GM21367 (cell line): ENCODE data around the gene ZNF141.
A peak's percentile ranks its signal among the peaks of the same experiment; 100 is the strongest.
"Not testable (repeated sequence)": the region's sequence is repeated elsewhere in the genome, so short reads cannot be mapped to it uniquely, and the experiment has no call there.

Experiments
- ATAC-seq: cut with Tn5 transposase; IDR thresholded peaks from one replicate; pipeline ENCODE4 v1.9.1; 2021; ENCODE audit not compliant: unreplicated experiment

ZNF141 gene

DNA sequence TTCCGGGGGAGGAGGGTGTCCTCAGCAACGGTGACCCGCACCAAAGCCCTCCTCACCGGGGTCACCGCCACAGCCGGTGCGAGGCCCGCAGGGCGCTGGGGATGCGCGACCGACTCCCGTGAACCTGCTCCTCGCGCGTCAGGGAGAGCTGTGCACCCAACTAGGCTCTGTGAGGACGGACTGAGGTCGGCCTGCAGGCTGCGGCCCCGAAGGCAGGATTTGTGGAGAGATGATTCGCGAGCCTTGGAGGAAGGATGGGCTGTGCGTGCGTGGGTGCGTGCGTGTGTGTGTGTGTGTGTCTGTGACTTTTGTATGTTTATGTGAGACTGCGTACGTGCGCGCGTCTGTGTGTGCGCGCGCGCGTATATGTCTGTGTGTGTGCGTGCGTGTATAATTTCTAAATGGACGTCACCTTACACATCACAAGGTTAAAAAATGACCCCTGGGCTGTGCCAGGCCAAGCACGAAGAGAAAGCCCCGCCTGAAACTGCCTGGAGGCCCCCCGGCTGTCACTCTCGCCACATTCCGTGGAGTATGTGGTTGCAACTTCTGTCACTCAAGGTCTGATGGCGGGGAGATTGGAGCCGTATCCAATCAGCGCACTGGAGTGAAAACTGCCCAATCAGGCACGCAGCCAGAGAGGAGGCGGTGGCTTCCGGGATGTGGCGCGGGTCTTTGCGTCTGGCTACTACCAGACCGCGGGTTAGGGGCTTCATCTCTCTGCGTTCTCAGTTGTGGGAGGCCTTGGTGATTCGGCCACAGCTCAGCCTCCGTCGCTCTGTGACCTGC lies at the start of gene ZNF141:
TSS of gene ZNF141 (plus strand) at position 672 of the 789 bp plus-strand sequence. CDS start 170 bp downstream, outside the sequence.
- peak; percentile 95 for ATAC-seq

DNA sequence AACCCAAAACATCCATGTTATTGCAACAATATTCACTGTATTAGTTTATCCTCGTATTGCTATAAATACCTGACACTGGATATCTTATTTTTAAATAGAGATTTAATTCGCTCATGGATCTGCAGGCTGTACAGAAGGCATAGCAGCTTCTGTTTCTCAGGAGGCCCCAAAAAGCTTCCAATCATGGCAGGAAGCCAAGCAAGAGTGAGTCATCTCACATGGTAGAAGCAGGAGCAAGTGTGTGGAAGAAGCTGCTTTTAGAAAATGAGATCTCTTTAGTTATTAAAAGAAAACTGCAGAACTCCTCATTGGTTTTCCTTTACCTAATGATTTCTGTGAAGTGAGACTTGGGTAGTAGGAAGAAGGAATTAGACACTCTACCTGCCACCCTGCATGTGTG lies 48.7 kb upstream of the ZNF141 start:
- ATAC-seq = no peak

DNA sequence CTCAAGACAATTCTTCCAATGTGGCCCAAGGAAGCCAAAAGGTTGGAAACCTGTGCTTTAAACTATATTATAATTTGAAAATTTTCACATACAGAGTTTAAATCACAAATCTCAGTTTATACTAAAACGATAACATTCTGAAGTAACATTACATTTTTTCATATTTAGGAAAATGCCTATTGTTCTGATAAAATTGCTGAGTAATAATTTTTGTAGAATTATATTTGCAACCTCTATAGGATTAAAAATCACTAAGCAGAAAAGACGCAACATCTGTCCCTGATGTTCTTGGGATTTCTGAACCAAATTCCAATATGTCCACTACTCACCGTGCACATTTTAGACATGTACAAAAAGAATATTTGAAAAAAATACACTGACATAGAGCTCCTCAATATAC lies 42.9 kb upstream of the ZNF141 start:
- no peak for ATAC-seq

DNA sequence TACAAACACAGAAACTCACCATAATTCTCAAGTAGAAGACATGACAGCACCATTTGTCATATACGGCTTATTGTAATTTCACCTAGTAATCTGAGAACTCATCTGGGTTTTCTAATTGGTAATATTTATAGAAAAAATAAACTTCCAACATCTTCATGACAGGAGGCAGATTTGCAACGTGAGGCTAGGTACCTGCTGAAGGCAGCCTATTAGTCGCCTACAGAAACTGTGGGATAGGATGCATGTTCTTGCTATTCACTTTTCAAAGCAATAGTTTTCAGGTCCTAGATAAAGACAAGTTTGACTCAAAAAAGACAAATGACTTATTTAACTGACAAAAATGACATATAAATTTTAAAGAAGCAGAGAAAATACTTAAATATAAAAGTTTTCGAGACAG lies 35.2 kb upstream of the ZNF141 start:
- no peak for ATAC-seq

DNA sequence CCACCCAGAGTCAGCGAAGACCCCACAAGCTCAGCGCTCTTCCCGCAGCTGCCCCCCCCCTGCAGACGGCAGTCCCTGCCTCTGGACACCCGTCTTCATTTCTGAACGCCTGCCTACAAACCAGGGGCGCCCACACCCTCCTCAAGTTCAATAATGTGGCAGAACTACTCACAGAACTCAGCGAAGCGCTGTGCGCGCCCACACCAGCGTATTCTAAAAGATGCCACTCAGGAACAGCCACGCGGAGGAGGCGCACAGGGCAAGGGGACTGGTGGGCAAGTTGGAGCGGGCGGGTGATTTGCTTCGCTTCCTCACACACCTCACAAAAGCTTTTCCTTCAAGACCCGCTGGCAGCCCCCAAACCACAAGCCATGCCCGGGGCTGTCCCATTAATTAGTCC lies 33.1 kb upstream of the ZNF141 start:
- ATAC-seq = not testable (repeated sequence)

DNA sequence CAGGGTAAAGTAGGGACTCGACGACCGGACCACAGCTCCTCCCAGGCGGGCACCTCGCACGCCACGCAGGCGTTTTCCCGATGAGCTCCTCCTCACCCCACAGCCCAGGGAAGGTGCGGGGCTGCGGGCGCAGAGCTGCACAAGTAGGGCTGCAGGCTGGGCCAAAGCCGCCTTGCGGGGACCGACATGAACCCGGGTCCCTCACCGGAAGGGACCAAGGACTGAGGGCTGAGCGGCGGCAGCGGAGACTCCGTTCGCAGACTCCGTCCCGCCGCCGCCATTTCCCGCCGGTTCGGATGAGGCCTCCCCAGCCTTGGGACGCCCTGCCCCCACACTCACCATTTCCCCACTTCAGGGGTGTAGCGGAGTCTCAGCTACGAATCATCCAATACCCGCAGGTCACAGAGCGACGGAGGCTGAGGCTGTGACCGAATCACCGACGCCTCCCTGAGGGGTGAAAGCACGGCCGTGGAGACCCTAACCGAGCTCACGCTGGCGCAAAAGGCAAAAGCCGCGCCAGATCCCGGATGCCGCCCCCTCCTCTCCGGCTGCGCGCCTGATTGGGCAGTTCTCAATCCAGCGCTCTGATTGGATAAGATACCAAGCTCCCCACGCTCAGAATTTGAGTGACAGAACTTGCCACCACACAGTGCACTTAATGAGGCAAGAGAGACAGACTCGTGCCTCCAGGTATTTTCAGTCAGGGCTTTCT lies 32.5 kb upstream of the ZNF141 start, which contains the start of gene ZNF732:
TSS of gene ZNF732 (minus strand) at position 506 of the 712 bp plus-strand sequence. CDS start at position 342, 164 bp downstream.
- no peak for ATAC-seq

DNA sequence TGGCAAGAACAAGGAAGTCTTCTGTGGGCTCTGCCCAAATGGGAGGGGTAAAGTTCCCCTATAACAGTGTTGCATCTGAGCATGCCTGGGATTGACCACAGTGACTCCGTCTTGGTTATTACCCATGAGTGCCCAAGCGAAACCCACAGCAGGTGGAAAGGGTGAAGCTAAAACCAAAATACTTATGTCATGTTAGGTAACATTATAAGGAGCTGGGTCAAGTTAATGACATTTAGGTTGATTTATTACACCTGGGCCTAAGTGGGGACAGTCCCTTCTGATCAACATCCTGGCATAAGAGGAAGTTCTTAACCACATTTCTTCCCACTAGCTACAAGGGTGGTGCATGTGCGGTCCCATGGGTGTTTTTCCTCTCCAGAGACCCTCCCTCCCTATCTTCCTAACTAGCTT lies 31.1 kb upstream of the ZNF141 start:
- ATAC-seq = no peak

DNA sequence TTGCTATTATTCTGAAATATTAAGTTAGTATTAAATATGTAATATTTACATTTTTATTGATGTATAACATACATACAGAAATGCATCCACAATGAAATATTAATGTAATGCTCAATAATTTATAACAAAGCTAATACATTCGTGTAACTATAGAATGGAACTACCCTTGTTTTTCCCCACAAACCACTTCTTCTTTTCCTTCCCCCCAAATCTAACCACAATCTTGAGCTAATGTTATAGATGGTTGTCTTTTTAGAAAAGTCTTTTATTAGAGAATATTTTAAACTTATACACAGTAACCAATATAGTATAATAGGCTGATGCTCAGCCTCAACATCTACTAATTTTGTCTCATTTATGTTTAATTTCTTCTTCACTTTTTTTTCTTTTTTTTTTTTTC lies 27.8 kb upstream of the ZNF141 start:
- ATAC-seq = no peak

DNA sequence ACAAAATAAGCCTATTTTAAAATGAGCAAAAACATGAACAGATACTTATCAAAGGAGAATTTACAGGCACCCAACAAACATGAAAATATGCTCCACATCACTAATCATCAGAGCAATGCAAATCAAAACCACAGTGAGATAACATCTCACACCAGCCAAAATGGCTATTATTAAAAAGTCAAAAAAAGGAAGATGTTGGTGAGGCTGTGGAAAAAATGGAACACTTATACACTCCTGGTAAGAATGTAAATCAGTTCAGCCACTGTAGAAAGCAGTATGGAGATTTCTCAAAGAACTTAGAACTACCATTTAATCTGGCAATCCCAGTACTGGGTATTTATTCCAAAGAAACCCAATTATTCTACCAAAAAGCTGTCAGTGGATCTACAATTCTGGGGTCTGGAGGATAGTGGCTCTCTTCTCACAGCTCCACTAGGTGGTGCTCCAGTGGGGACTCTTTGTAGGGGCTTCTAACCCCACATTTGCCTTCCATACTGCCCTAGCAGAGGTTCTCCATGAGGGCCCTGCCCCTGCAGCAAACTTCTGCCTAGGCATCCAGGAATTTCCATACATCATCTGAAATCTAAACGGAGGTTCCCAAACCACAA lies 23.2 kb upstream of the ZNF141 start:
- no peak for ATAC-seq

DNA sequence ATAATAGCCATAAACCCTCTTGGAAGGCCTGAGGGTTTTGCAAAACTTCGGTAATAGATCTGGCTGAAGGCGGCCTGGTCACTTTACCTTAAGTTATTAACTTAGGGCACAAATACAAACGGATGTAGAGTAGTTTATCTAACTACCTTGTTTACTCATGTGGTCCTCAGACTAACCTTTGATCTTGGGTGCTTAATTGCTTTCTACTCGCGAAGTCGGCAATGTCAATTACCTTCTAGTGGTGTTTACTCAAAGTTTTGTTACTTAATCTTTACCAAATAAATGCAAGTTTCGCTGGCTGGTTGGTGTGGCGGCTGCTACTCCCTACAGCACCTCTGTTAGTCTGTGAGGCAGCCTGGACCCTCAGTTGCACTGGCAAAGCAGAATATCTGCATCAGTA lies 8.9 kb upstream of the ZNF141 start:
- ATAC-seq = no peak

DNA sequence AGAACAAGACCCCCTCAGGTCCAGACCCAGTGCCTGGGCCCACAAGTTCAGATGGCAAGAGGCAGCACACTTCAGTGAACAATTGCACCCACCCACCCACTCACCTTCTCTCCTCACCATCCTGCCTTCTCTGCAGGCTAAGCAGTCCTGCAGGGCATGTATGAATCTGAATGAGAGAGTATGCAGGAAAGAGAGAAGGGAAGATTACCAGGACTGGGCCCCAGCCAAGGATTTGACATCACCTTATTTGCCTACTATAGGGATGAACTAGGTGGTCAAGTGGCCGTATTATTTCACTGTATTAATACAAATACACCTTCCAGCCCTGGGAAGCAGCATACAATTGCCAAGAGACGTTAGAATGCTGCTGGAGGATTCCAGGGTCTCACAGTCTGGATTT lies 2.1 kb upstream of the ZNF141 start:
- no peak for ATAC-seq

DNA sequence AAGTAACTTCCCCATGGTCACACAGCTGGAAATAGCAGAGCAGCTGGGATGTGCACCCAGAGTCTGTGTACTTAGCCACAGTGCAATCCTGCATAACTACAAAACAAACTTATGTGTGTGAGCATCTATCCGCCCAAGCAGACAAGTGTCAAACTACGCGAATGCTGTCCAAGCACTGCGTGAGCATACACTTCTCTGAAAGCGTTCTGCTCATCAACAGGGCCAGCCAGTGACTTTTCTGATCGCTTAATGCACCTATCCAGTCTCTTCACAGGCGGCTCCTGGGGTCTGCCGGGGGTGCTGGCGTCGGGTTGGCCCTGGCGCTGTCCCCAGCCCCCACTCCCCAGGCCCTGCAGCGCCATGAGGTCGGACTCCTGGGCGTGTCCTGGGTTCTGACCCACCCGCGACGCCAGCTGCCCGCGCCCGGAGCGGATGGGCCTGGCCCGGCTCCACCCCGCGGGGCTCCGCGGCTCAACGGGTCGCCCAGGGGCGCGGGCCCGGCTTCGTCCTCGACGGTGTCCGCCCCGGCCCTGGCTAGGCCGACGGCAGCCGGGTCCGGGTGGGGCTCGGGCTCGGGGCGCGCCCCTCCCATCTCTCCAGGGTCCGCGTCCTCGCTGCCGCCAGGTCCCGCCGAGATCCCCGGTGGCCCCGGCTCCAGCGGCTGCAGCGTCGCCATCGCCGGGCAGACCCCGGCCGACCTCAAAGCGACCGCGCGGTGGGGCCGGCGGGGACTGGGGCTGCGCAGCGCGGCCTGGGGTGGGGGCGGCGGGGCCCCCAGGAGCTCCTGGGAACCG lies 1.3 kb upstream of the ZNF141 start:
- no peak for ATAC-seq

DNA sequence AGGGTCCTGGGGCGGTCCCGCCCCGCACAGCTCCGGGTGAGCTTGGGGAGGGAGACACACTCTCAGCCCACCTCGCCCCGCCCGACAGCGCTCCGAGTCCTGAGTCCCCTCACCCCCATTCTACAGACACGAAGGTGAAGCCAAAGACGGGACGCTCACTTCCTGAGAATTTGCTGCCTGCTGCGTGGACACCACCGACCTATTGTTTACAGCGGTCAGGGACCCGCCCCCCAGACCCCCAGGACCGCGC lies 796 bp upstream of the ZNF141 start:
- no peak for ATAC-seq

DNA sequence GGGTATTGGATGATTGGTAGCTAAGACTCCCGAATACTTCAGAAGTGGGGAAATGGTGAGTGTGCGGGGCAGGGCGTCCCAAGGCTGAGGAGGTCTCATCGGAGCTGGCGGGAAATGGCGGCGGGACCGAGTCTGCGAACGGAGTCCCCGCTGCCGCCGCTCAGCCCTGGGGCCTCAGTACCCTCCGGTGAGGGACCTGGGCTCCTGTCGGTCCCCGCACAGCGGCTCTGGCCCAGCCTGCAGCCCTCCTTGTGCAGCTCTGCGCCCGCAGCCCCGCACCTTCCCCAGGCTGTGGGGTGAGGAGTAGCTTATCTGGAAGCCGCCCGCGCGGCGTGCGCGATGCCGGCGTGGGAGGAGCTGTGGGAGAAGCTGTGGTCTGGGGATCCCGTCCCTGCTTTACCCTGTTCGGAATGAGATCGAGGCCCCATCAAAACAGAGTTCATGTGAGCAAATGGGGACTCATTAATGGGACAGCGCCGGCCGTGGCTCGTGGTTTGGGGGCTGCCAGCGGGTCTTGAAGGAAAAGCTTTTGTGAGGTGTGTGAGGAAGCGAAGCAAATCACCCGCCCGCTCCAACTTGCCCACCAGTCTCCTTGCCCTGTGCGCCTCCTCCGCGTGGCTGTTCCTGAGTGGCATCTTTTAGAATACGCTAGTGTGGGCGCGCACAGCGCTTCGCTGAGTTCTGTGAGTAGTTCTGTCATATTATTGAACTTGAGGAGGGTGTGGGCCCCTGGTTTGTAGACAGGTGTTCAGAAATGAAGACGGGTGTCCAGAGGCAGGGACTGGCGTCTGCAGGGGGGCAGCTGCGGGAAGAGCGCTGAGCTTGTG lies 531 bp downstream of the ZNF141 start:
- peak; percentile 24 for ATAC-seq

DNA sequence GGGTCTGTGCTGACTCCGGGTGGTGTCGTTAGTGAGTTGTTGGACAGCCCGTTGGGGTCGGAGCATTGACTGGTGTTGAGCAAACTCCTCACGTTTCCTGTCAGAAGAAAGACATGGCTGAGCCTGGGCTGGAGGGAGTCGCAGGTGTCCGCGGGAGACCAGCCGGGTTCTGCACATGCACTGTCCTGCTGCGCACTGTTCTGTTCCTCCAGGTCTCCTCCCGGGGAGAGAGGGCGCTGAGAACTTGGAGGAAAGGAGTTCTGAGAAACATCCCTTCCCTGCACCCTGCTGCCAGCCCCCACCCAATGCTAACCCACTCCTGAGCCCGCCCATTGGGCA lies 1.1 kb downstream of the ZNF141 start:
- ATAC-seq = no peak

DNA sequence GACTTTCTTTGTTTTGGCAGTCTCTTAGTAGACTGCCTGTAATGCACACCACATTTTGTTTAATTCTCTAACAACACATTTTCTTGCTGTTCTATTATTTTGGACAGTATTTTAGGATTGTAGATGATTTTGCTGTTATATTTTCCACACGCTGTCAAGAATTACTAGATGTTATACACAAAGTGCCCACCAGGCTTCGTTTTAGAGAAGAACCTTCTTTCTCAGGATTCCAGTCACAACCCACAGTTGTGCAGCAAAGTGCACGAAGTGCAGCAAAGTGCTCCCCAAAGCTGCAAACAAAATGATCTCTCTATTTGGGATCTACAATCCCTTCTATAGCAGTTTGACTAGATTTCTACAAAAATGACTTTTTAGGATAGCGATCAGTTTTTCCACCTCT lies 2.4 kb downstream of the ZNF141 start:
- ATAC-seq = no peak

DNA sequence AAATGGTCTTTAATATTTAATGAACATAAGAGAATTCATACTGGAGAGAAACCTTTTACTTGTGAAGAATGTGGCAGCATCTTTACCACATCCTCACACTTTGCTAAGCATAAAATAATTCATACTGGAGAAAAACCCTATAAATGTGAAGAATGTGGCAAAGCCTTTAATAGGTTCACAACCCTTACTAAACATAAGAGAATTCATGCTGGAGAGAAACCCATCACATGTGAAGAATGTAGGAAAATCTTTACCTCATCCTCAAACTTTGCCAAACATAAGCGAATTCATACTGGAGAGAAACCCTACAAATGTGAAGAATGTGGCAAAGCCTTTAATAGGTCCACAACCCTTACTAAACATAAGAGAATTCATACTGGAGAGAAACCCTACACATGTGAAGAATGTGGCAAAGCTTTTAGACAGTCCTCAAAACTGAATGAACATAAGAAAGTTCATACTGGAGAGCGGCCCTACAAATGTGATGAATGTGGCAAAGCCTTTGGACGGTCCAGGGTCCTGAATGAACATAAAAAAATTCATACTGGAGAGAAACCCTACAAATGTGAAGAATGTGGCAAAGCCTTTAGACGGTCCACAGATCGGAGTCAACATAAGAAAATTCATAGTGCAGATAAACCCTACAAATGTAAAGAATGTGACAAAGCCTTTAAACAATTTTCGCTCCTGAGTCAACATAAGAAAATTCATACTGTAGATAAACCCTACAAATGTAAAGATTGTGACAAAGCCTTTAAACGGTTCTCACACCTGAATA lies 35.6 kb downstream of the ZNF141 start:
- ATAC-seq = no peak

DNA sequence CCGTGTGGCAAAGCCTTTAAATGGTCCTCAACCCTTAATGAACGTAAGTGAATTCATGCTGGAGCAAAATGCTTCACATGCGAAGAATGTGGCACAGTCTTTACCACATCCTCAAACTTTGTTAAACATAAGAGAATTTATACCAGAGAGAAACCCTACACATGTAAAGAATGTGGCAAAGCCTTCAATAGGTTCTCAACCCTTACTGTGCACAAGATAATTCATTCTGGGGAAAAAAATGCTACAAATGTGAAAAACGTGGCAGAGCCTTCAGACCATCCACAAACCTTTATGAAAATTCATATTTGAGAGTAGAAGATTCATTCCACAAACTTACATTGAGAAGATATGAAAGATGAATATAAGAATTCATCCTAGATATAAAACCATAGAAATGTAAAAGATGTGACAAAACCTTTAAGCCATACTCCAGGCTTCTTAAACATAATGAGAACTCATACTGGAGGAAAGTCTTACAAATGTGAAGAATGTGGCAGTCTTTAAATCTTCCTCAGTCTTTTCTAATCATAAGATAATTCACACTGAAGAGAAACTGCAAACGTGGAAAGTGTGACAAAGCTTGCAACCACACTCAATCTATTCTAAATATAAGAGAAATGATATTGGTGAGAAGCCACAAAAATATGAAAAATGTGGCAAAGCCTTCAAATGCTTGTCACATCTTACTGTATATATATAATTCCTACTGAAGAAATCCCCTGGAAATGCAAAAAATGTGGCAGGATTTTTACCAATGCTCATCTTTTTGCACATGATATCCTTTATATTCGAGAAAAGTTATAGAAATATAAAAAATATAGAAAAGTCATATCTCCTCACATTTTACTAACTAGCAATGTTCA lies 36.9 kb downstream of the ZNF141 start:
- ATAC-seq = no peak
